Measurements from ENCODE around the gene GCK. TPM values are rescaled to one million over a fixed set of nuclear protein-coding genes. Genes with fewer than 3 reads are reported as not detected.

The GCK gene
- total RNA-seq, 1 experiment from 2014 or later: not detected

DNA sequence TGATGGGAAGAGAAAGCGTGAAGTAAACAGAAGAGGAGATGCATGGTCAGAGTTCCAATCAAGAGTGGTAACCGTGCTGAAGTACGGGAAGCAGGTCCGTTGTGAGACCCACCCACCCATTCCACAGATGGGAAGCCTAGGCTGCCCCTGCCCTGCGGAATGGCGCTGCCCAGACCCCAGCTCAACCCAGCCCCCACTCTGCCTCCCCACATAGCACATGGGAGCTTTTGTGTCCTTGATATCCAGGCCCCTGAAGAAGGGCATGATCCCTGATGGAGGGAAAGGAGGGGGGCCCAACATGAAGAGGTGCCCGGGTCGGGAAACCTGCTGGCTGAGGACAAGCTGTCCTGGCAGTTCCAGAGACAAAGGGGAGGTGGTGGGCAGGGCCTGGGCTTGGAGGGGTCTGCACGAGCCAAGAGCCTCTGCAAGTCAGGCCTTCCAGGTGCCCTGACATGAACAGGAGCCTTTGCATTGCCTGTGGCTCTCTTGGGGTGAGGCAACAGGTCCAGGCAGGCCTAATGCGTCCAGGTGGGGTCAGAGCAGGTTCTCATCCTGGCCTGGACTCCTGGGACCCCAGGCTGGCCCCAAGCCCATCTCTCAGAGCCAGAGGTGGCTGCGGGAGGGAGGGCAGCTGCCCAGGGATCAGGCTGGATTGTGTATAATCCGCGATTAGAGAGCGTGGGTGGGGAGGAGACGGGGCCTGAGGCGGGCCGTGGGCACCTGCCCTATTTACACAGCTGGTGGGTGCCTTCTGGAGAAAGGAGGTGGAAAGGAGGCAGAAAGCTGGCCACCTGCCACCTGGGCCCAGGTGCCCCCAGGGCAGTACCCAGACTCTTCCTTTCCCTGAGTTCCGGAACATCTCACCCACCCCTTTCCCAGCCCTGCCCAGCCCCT lies 35.1 kb upstream of the GCK start:
- DNase-seq: no peak
- no TSS peak for BruUV-seq (replicated peaks)
- TF ChIP-seq, protein P1, sequence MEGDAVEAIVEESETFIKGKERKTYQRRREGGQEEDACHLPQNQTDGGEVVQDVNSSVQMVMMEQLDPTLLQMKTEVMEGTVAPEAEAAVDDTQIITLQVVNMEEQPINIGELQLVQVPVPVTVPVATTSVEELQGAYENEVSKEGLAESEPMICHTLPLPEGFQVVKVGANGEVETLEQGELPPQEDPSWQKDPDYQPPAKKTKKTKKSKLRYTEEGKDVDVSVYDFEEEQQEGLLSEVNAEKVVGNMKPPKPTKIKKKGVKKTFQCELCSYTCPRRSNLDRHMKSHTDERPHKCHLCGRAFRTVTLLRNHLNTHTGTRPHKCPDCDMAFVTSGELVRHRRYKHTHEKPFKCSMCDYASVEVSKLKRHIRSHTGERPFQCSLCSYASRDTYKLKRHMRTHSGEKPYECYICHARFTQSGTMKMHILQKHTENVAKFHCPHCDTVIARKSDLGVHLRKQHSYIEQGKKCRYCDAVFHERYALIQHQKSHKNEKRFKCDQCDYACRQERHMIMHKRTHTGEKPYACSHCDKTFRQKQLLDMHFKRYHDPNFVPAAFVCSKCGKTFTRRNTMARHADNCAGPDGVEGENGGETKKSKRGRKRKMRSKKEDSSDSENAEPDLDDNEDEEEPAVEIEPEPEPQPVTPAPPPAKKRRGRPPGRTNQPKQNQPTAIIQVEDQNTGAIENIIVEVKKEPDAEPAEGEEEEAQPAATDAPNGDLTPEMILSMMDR (IDR thresholded peaks at IDR 0.05; ENCODE audit: unreplicated experiment): no peak
- no peaks in the 10 kb centered on the region for H3K4me1 Mint-ChIP-seq (ENCODE audit: low read depth, unreplicated experiment)
- no peak overlapping the region for H3K4me3 Mint-ChIP-seq (ENCODE audit: low read depth, unreplicated experiment)
- H3K36me3 Mint-ChIP-seq (ENCODE audit: insufficient read depth, unreplicated experiment): no peaks in the 10 kb centered on the region
- CTCF ChIA-PET: interaction anchor here (0.7 kb wide), 1 partner anchor 224 kb away, joined by 7 read pairs; no protein-coding TSS in a partner anchor
- no peaks in the 10 kb centered on the region for H3K9me3 Mint-ChIP-seq (ENCODE audit: low read depth, unreplicated experiment)
- no peak overlapping the region for H3K27ac Mint-ChIP-seq (ENCODE audit: unreplicated experiment)
- intact Hi-C loops (cut with micrococcal nuclease; ENCODE audit: unreplicated experiment): no loop called here
- H3K27me3 Mint-ChIP-seq (ENCODE audit: unreplicated experiment): peaks cover 77% of the 10 kb centered on the region

DNA sequence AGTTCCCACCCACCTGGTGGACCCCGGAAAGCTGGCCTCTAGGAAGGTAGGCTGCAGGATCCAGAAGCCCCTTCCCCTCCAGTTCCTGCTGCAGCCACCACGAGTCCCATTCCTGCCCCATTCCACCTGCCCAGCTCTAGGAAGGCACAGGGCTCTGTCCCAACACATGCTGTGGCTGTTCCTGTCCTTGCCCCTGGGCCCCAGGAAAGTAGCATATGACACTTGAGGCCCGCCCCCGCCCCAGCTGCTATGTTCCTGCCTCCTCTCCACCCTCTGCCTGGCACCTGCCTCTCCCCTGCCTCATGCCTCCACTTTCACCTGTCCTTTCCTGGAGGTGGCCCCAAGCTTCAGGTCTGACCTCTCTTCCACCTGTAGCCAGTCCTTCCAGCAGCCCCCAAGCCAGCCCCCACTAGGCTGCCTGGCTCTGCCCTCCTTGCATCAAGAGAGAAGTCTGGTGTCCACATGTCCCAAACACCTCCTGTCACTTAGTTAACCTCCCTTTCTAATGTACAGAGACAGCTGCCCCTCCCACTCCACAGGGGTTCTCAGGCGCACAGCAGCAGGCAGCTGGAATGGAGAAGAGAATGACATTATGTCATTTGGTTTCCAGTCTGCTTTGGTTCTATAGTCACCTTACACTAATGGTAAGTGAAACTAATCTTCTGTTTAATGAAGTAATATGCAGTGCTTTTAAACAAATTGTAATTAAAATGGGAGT lies 34.3 kb upstream of the GCK start:
- no peak for DNase-seq
- CTCF ChIA-PET: interaction anchor here (0.7 kb wide), 1 partner anchor 225 kb away, joined by 7 read pairs; no protein-coding TSS in a partner anchor
- intact Hi-C loops (cut with micrococcal nuclease; ENCODE audit: unreplicated experiment): no loop called here
- BruUV-seq (replicated peaks): no TSS peak
- TF ChIP-seq, protein P1 (IDR thresholded peaks at IDR 0.05; ENCODE audit: unreplicated experiment): no peak
- Mint-ChIP-seq H3K4me1 (ENCODE audit: low read depth, unreplicated experiment) (no peaks in the 10 kb centered on the region), H3K36me3 (ENCODE audit: insufficient read depth, unreplicated experiment) (no peaks in the 10 kb centered on the region), H3K27ac (ENCODE audit: unreplicated experiment) (no peak overlapping the region), H3K4me3 (ENCODE audit: low read depth, unreplicated experiment) (no peak overlapping the region), H3K27me3 (ENCODE audit: unreplicated experiment) (peaks cover 73% of the 10 kb centered on the region), H3K9me3 (ENCODE audit: low read depth, unreplicated experiment) (no peaks in the 10 kb centered on the region)

DNA sequence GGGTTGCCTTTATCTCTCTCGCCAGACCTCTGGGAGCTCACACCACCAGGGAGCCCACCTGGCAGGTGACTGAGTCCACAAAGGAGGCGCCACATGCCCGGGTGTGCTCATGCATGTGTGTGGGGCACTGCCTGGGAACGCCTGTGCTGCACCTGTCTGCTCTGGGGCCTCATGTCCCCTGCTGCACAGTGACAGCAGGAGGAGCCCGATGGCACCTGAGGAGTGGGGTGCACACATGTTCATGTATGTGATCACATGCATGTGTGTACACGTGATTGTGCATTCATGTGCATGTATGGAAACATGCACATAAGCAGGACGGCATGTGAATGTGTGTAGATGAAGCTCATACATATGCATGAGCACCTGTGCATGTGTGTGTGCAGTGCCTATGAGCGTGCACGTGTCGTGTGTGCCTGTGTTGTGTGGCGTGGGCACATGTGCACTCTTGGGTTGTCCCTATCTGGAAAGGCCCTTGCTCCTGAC lies 33.6 kb upstream of the GCK start:
- CTCF ChIA-PET: no interaction called here
- no peak overlapping the region for H3K27ac Mint-ChIP-seq (ENCODE audit: unreplicated experiment)

DNA sequence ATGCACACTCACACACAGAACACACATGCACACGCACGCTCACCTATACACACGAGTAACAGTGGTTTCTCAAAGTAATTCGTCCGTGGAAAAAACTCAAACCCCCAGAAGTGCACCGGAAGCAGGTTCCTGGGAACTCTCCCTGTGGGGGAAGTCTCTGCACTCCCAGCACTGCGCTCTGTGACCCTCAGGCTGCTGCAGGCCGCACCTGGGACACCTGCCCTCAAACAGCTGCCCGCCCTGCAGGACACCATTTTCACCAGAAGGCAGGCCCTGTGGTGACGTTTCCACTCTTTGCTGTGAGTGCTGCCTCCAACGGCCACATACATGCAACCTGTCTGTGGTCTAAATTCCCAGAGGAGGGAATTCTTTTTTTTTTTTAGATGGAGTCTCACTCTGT lies 32.8 kb upstream of the GCK start:
- Mint-ChIP-seq H3K4me1 (ENCODE audit: low read depth, unreplicated experiment) (no peaks in the 10 kb centered on the region), H3K27me3 (ENCODE audit: unreplicated experiment) (peaks cover 73% of the 10 kb centered on the region), H3K36me3 (ENCODE audit: insufficient read depth, unreplicated experiment) (no peaks in the 10 kb centered on the region), H3K4me3 (ENCODE audit: low read depth, unreplicated experiment) (no peak overlapping the region), H3K27ac (ENCODE audit: unreplicated experiment) (no peak overlapping the region), H3K9me3 (ENCODE audit: low read depth, unreplicated experiment) (no peaks in the 10 kb centered on the region)
- intact Hi-C loops (cut with micrococcal nuclease; ENCODE audit: unreplicated experiment): no loop called here
- TF ChIP-seq, protein P1 (IDR thresholded peaks at IDR 0.05; ENCODE audit: unreplicated experiment): no peak
- CTCF ChIA-PET: no interaction called here
- no TSS peak for BruUV-seq (replicated peaks)
- no peak for DNase-seq

More for the DNA sequence above, 33.6 kb upstream of the GCK start:
- TF ChIP-seq, protein P1 (IDR thresholded peaks at IDR 0.05; ENCODE audit: unreplicated experiment): no peak
- Mint-ChIP-seq H3K36me3 (ENCODE audit: insufficient read depth, unreplicated experiment) (no peaks in the 10 kb centered on the region), H3K27me3 (ENCODE audit: unreplicated experiment) (peaks cover 73% of the 10 kb centered on the region), H3K9me3 (ENCODE audit: low read depth, unreplicated experiment) (no peaks in the 10 kb centered on the region), H3K4me1 (ENCODE audit: low read depth, unreplicated experiment) (no peaks in the 10 kb centered on the region), H3K4me3 (ENCODE audit: low read depth, unreplicated experiment) (no peak overlapping the region)
- DNase-seq: no peak
- BruUV-seq (replicated peaks): no TSS peak
- intact Hi-C loops (cut with micrococcal nuclease; ENCODE audit: unreplicated experiment): no loop called here

Measured in Calu3 (cell line).